Middle frontal gyrus (tissue), 1 donor: ENCODE results near the gene KLHDC8A.
"Not testable (repeated sequence)": the region's sequence is repeated elsewhere in the genome, so short reads cannot be mapped to it uniquely, and the experiment has no call there.

Source experiments
- DNase-seq: peaks from one replicate; pipeline ENCODE4 v3.0.0-alpha.2; 2015; ENCODE audit warnings: low spot score; ENCODE audit errors: extremely low spot score

The KLHDC8A gene

GRCh38 chr1:205371871-205372660, 15.3 kb upstream of the KLHDC8A start:
- DNase-seq: no peak

DNA sequence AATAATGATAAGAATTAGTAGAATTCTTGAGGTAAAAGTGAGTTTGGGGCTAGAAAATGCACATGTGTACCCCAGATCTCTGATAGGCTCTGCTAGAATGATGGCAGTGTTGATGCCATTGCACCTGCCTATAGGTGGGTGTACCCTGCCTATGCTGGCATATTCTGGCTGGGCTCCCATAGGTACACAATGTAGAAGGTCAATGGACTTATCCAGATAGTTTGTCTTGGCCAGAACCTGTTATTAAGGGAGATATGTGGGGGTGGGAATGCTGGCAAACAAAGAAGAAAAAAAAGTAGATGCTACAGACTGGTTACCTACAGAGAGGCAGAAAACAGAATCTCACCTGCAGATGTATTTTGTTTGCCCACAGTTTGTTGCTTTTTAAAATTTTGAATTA, 14.1 kb upstream of the KLHDC8A start:
- no peak for DNase-seq

GRCh38 chr1:205369701-205370123, 13.0 kb upstream of the KLHDC8A start:
- no peak for DNase-seq

- DNase-seq: no peak
Measured at GRCh38 chr1:205368478-205368877, 11.8 kb upstream of the KLHDC8A start.

GRCh38 chr1:205365945-205366463, 9.3 kb upstream of the KLHDC8A start:
- DNase-seq: no peak

- DNase-seq: not testable (repeated sequence)
Measured at GRCh38 chr1:205365086-205365485, 8.4 kb upstream of the KLHDC8A start.

GRCh38 chr1:205360891-205361290, 4.2 kb upstream of the KLHDC8A start:
- DNase-seq: no peak

- no peak for DNase-seq
Measured at GRCh38 chr1:205359771-205360565, 3.2 kb upstream of the KLHDC8A start.

DNA sequence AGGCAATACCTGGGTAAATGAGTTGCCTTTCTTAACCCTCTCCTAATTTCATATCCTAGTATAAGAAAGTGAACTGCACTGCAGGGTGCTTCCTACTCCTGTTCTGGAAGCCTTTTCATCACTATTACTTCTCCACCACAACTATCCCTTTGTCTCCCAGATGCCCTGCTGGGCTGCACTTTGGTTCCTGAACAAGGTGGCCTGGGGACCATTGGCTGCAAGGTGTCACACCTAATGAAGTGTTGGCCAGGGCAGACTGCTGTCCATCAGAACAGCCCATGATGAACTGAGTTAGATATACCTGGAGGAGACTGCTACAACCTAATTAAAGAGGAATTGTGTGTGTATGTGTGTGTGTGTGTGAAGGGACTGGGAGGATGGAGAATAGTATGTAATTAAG, 1.9 kb upstream of the KLHDC8A start:
- DNase-seq: no peak

- DNase-seq: no peak
Measured at GRCh38 chr1:205357567-205357966, 845 bp upstream of the KLHDC8A start.

DNA sequence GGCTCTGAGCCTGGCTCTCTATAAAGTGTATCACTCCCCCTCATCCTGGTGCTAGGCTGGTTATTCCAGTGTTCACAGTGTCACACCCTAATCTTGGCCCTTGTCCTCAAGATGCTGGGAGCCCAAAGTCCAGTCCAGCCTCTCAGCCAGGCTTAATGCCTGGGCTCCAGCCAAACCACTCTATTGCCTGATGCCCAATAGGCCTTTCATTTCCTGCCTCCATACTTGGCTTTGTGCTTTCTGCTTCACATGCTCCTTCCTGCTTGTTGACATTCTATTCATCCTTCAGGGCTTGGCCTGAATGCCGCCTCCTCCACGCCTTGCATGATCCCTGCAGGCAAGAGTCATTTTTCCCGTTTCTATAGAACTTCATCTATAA, 1.7 kb downstream of the KLHDC8A start:
- no peak for DNase-seq

DNA sequence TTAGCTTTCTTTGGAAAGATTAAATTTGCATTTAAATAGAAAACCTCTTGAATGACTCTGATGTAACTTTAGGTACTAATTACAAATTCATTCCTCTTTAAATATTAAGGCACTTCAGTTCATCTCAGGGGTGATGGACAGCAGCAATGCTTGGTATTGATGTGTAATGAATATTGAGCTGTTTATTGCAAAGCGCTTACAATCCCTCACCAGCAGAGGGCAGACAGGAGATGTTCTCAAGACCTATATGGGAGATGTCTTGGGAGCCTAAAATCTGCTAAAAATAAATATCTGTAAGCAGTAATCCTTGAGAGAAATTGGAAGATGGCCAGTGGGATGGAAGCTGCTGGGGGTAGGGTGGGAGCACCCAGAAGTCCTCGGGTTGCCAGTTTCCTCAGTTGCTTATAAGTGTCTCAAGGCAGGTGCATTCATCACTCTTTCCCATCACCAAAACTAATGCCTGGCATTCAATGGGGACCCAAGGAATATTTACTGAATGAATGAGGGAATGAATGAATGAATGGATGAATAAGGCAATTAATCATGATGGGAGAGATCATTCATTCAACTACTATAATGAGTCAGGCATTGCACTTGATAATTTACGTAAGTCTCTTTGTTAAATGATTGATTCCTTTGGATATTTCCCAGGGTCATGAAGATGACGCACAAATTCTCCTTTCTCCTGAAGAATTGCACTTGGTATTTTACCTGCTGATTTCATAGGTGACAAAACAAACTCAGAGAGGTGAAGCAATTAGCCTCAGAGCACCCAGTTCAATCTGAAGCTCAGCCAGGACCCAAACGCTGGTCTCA, 2.3 kb downstream of the KLHDC8A start:
- DNase-seq: peak; percentile 63

DNA sequence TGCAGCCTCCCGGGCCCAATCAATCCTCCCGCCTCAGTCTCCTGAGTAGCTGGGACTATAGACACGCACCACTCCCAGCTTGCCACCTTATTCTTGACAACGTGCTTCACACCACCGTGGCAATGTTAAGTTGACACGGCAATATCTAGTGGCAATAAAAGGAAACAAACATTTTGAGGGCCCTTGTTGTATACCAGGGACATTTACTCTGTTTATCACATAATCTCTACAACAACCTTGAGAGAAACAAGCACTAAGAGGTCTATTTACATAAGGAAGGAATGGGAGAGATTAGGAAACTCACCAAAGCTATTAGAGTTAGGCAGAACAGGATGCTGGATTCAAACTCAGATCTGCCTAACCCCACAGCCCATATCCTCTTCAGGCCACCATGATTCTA, 3.1 kb downstream of the KLHDC8A start:
- DNase-seq: no peak

DNA sequence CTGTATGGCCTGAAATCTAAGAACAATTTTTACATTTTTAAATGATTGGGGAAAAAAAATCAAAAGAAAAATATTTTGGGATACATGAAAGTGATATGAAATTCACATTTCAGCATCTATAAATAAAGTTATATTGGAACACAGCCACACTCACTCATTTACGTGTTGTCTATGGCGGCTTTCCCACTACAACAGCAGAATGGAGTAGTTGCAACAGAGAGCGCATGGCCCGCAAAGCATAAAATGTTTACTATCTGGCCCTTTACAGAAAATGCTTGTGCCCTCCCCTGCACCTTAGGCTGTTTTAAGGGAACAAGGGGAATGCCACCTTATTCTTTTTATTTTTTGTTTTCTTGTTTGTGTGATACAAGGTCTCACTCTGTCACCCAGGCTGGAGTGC, 3.5 kb downstream of the KLHDC8A start:
- no peak for DNase-seq

DNA sequence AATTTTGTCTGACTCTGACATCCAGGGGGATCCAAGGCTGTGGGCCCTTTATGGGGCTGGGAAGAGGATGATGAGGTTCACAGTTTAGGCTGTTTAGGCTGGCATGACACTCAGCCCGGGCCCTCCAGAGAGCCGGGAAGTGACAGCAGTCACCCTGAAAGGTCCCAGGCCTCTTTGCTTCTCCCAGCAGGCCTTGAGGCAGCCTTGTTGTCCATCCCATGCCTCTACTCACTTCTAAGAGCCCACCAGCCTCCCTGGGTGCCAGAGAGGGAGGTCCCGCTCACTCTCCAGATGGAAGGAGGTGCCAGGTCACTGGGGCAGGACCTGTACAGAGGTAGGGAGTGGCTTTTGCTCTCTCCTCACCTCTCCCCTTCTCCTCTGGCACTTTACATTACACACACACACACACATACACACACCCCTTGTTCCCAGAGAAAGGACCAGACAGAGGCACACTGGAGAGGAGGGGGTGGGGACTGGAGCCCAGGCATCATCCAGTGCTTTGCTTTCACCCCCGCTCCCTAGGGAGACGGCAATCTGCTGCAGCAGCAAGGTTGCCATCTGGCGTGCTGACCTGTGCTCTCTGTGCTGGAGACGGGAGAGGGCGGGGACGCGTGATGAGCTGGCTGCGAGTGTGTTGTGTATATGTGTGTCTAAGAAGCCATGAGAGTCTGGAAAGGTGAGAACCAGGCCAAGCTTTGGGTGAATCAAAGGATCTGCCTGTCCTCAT, 4.6 kb downstream of the KLHDC8A start:
- no peak for DNase-seq

- no peak for DNase-seq
Measured at GRCh38 chr1:205350691-205351141, 6.0 kb downstream of the KLHDC8A start.

DNA sequence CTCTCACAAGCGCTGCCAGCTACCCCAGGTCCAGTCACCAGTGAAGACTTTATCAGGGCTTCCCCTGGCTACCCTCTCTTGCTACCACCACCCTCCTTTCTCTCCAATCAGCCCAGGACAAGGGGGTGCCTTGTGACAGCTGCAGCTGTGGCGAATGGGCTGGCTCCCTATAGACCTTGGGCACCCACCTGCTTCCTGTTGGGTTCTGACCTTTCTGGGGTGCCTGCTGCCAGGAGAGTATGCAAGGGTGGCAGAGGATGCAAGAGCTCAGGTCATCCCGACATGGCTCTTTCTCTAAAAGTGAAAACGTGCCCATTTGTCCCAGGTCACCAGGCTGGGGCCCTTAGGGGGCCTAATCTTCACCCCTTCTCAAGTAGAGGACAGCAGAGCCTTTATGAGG, 6.6 kb downstream of the KLHDC8A start:
- DNase-seq: no peak

DNA sequence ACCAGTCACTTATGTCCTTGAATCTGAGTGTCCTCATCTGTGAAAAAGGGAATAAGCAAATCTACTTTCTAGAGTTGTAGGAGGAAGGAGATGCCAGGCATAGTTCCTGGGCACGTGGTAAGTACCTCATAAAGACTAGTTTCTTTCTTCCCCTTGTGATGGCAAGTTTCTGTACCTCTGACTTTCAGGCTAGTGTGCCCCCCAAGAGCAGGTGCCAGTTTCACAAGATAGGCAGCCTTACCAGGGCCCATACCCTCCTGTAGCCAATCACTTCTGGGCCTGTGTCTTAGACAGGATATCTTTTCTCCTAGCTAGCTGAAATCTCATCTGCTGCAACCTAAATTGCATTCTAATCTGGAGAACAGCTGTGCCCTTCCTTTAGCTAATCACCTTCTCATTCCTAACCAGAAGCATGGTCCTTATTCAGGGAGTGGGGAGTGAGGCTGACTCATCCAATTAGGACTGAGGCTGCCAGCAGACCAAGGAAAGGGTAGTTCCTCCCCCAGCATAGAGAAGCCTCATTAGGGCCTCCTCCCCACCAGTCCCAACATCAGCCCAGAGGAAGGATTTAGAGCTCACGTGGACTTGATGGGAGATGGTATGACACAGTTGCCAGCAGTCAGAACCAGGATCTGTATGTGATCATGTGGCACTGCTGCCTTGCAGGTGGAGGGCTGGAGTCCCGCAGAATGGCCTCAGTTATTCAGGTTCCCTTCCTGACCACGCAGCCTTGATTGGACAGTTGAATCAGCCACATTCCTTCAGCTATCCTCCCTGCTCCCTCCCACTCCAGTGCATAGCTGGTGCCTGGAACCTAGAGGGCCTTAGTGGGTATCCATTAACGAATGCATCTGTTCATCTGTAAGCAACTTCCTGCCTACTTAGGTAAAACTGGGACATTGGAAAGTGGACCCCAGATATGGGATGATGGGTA, 7.9 kb downstream of the KLHDC8A start:
- no peak for DNase-seq

GRCh38 chr1:205346956-205347574, 9.7 kb downstream of the KLHDC8A start:
- no peak for DNase-seq
